Posterior vena cava (tissue), 2 donors: ENCODE data around the gene ZAR1. TPM values are rescaled to one million over a fixed set of nuclear protein-coding genes. Genes with fewer than 3 reads are reported as not detected.

ENCODE experiments used
- DNase-seq: peaks from one replicate; pipeline ENCODE4 v3.0.0-alpha.2; 2020; ENCODE audit warnings: low spot score
- intact Hi-C, 2 donors: fragments of 100-400 bp; cut with DNase I; formaldehyde crosslinking; loops; one replicate each; pipeline versions ENCODE4 v1.14.1 to v1.14.2; 2022 to 2023
- total RNA-seq, 2 donors: library from RNA; stranded (reverse); fragmentation: NEBNext Ultra II Directional; extraction: Animal tissue kit (Norgen Biotek cat#: 25700); gene quantifications; one replicate each; pipeline ENCODE4 v1.2.1, GENCODE V29; 2021
- donor health status: DM: yes; HTN: yes; CAD: no.
- donor health status: DM: yes; HTN: yes; CAD: no.

ZAR1 gene
- total RNA-seq, 2 donors from 2014 or later, result not detected

DNA sequence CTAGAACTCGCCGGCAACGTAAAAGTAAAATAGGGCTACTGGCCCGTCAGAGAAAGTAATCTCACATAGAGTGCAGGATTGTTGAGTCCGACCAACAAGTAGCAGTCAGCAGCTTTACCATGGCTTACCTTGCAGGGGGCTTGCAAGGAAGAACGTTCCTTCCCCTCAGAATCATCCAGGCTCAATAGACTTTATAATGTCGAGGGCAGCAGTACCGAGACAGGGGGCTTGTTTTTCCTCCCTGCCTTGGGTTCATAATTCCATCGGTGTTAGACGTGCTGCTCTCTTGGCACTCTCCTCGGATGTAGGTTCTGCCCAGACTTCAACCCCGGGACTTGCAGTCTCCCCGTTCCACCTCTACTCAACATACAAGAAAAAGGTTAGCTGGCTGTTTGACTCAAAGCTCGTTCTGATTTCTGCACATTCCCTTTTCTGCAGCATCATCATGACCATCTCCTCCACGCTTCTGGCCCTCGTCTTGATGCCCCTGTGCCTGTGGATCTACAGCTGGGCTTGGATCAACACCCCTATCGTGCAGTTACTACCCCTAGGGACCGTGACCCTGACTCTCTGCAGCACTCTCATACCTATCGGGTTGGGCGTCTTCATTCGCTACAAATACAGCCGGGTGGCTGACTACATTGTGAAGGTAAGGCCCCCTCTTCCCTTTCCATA is 5.4 kb upstream of the ZAR1 start:
- DNase-seq, result no peak
- intact Hi-C loops, result no loop called here

- DNase-seq, result no peak
Observed at GRCh38 chr4:48489683-48490011, 405 bp upstream of the ZAR1 start.

GRCh38 chr4:48490680-48491513 is 845 bp downstream of the ZAR1 start:
- intact Hi-C loops, result no loop called here
- no peak for DNase-seq

More at GRCh38 chr4:48489683-48490011, 405 bp upstream of the ZAR1 start:
- intact Hi-C loops, result no loop called here

- intact Hi-C loops, result no loop called here
- DNase-seq, result no peak
Observed at GRCh38 chr4:48491514-48492176, 1.6 kb downstream of the ZAR1 start.

DNA sequence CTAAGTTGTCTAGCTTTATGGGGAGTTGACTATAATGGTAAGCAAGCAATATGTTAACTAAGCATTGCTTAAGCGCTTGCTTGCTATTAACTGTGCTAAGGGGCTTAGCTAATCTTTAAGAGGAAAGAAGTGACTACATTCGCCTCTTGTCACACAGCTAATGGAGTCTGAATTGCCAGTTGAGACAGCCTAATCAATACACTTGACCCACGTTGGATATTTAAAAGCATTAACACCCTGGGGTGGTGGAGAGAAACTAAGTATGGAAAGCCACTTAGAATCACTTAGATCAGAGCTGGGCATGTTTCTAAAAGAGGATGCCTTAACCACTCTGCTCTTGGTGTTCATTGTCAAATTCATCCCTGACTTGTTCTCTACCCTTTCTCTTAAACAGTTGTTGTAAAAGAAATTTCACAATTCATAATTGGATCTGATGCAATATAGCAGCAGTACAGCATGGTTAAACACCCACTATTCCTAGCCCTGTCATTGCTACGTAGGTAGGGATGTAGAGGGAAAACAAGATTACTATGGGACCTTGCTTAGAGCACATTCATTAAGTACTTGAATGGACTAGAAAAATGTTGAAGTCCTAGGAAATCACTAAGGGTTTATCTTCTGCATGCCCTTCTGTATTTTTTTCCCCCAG is 3.5 kb downstream of the ZAR1 start:
- intact Hi-C loops, result no loop called here
- no peak for DNase-seq

GRCh38 chr4:48495941-48496340 is 5.9 kb downstream of the ZAR1 start:
- DNase-seq, result no peak
- intact Hi-C loops, result no loop called here

DNA sequence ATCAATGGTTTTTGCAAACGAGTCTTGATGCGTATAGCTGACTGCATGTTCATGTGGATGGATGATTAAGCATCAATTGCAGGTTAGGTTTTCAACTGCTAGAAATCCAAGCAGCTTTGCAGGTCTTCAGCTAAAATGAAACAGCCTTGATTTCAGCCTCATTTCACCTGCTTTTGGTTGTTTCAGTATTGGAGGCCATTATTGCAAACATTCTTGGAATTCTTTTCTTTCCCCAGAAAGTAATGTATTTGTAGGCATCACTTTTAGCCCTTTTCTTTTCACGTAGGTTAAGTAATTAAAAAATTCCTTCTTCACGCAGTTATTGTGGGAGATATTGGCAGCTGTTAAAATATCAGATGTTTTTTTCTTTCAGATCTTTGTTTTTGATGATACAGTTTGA is 8.8 kb downstream of the ZAR1 start:
- no peak for DNase-seq
- intact Hi-C loops, result no loop called here

DNA sequence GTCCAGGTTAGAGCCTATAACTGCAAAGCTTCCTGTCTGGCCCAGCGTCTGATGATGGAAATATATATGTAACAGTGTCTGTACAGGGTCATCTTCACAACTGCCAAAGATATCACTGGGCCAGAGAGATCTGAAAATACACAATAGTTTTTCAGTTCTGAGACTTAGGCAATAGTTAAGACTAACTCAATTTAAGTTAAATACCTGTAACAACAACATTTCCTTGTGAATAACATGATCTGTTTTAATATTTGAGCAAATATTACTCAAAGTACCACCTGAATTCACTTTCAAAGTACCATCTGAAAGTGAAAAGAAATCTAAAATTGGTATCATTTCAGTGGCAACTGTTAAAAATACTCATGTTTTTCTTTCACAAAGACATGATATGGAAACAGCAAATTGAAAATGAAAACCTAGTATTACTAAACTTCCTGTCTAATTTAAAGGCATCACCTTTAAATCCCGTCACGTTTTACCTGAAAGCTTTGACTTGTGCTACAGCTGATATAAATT is 9.6 kb downstream of the ZAR1 start:
- intact Hi-C loops, result no loop called here
- no peak for DNase-seq

DNA sequence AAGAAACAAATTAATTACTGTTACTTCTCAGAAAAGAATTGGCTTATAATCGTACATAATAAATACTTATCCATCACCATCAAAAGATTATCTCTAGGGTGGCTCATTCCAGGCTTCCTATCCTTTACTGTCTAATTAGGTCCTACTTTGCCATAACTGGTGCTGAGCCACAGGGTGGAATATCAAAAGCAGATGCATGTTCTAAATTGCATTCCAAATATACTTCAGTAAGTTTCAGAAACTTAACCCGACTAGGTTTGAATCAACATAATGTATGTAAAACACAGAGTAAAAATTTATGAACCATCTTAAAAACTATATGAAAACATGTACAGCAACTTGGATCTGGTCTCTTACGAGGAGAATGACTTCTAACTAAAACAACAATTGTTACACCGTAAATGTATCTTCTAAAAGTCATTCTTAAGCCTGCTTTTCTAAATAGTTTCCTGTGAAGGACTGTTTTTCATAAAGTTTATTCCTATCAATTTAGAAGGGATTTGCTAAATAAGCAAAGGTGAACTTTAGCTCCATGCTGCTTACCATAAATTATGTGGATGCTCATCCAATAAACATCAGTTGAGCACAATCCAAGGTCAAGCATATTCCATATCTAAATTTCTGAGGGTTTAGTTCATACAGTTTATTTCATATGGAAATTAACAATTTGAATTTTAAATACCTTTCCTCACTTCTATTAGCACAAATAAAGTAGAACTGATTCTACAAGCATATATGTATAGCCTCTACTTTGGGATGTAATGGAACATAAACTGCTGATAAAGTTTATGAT is 13.4 kb downstream of the ZAR1 start:
- DNase-seq, result no peak
- intact Hi-C loops, result no loop called here

DNA sequence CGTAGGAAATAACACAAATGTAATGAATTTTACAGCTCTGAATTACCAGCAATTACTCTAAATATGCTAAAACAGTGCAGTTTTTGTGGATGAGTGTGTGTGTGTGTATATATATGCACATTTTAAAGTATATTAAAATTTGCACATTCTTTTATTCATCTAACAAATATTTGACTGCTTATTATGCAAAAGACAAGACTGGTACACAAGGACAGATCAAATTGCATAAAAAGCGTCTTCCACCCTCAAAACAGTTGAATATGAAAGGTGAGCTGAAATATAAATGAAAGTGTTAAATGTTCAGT is 13.9 kb downstream of the ZAR1 start:
- intact Hi-C loops, result no loop called here
- no peak for DNase-seq

DNA sequence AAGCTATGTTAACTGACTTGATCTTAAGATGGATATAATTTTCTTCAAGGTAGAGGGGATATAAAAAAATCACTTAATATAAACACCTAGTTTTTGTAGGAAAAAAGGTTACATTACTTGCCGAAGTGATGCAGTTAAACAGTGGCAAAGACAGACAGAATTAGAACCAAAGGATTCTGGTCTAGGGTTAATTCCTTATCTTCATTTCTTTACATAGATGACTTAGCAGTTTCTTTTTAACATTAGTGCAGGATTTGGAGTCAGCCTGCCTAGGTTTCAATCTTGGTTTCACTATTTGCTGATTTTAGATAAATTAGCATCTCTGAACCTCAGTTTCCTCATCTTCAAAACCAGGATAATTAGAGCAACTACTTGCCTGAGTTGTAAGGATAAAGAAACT is 14.3 kb downstream of the ZAR1 start:
- intact Hi-C loops, result no loop called here
- no peak for DNase-seq

GRCh38 chr4:48506716-48507115 is 16.7 kb downstream of the ZAR1 start:
- no peak for DNase-seq
- intact Hi-C loops, result no loop called here

DNA sequence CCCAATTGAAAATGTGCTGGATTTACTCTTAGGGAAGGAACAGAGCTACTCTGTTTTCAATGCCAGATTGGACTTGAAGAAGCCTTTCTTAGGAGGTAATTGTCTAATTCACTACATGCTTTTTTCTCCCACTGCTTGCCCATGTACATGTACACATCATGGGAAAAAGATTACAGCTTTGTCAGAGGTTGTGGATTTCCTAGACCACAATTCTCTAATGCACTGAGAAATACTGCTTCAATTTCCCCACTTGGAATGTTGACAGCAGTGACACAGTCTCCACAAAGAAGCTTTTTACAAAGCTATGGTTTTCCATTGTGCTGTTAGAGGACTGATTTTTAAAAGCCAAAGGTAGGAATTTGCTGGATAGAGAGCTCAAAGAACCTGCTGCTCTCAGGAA is 19.5 kb downstream of the ZAR1 start:
- no peak for DNase-seq
- intact Hi-C loops, result no loop called here

GRCh38 chr4:48518143-48518542 is 28.1 kb downstream of the ZAR1 start:
- intact Hi-C loops, result no loop called here
- no peak for DNase-seq

DNA sequence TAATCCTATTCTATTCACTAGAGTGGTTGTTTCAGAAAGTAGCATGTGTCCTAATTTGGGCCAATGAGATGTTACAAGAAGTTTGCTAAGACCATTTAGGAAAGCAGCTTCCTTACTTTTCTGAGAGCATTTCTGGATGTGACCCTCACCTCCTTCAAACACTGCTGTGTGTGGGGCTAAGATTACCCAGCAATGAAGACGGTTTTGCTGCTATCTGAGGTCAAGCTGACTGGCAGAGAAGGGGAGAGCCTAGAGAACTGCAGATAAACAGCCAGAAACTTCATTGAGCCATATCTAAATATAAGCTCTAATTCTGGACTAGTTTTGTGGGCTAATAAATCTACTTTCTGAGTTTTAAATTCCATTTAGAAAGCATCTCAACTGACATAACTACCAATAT is 36.4 kb downstream of the ZAR1 start:
- DNase-seq, result no peak
- intact Hi-C loops, result no loop called here

GRCh38 chr4:48538358-48538757 is 48.3 kb downstream of the ZAR1 start:
- intact Hi-C loops, result no loop called here
- no peak for DNase-seq

DNA sequence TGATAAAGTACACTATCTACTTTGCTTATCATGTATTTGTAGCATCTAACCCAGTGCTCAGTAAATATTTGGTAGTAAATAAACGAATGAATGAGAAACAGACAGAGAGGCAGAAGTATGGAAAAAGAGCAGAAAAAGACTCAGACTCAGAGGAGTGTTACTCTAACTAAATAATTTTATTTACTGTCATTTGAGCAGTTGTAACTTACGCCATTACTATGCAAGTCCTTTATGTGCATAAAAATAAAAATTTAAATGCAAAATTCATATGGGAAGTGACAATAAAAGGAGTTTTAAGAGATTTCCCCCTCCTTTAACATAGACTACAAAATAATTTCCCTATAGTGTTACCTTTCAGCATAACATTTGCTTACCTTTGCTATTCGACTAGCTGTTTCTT is 49.5 kb downstream of the ZAR1 start:
- DNase-seq, result no peak
- intact Hi-C loops, result no loop called here

GRCh38 chr4:48542888-48543287 is 52.8 kb downstream of the ZAR1 start:
- intact Hi-C loops, result no loop called here
- DNase-seq, result no peak

DNA sequence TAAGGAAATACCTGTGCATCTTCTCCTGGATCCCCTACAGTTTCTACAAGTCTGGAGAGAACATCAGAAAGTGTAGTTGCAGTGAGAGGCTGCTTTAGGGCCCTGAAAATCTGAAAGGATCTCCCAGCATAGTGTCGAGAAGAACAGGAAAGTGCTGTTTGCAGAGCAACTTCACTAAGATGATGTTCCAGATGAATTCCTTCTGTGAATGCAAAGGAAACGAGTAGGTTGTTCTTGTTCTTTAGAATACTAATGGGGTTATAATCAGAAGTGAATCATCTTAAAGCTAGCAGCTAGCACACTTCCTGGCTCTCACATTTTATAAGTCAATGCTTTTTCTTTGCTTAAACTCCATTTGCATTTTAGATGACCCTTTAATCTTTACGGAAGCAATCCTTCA is 53.7 kb downstream of the ZAR1 start:
- intact Hi-C loops, result no loop called here
- DNase-seq, result no peak
